ENCODE measurements around the gene HMGN4. TPM values are rescaled to one million over a fixed set of nuclear protein-coding genes. Genes with fewer than 3 reads are reported as not detected.
"Not testable (repeated sequence)": the region's sequence is repeated elsewhere in the genome, so short reads cannot be mapped to it uniquely, and the experiment has no call there.

Gene HMGN4
- total RNA-seq, 2 experiments from 2014 or later: 22.7 to 24.8 TPM

DNA sequence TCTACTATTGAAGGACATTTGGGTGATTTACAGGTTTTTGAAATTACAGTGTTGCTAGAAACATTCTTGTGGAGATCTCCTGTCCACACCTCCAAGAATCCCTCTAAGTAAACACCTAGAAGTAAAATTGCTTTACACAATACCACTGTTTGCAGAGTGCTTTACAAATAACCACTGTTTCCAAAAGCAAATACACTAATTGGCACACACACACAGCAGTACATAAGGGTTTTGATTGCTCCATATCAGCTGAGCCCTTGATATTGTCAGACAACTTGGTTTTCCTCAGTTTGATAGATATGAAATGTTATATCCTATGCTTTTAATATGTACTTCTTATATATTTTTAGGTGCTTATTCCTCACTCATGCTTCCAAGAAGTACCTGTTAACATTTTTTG is 6.3 kb downstream of the HMGN4 start:
- Histone ChIP-seq H3K27me3 (ENCODE audit: control insufficient read depth in 1 of 2, insufficient read depth in 2 of 2, low read length in 2 of 2) (no peaks in the 10 kb centered on the region), H3K4me1 (ENCODE audit: insufficient read depth, low read length) (peaks cover 19% of the 10 kb centered on the region), H3K27ac (ENCODE audit: low read depth in 1 of 2, low read length in 2 of 2) (no peak overlapping the region), H3K4me3 (ENCODE audit: low read length) (no peak overlapping the region), H3K36me3 (ENCODE audit: insufficient read depth, low read length) (peaks cover 29% of the 10 kb centered on the region), H3K9me3 (ENCODE audit: control insufficient read depth in 1 of 2, insufficient read depth in 1 of 2, low read length in 2 of 2) (no peaks in the 10 kb centered on the region)
- ChIA-PET POLR2A (interaction anchor here (1.2 kb wide), 1 partner anchor 10 kb away, joined by 3 read pairs; no protein-coding TSS in a partner anchor), CTCF (interaction anchor here (1.0 kb wide), 1 partner anchor 11 kb away, joined by 4 read pairs; no protein-coding TSS in a partner anchor)
- H3K4me3 Mint-ChIP-seq: no peak overlapping the region
- intact Hi-C loops (cut with DNase I, micrococcal nuclease): loop anchor here in 1 of 2 experiments (2.0 kb wide), 1 partner anchor 204 kb away; no protein-coding TSS in a partner anchor
- DNase-seq (no peak), ATAC-seq (ENCODE audit: poor library complexity) (no peak)
- H3K27me3 Mint-ChIP-seq: no peaks in the 10 kb centered on the region
- H3K4me1 Mint-ChIP-seq (ENCODE audit: low read depth): peaks cover 29% of the 10 kb centered on the region
- no peak overlapping the region for H3K27ac Mint-ChIP-seq
- H3K36me3 Mint-ChIP-seq (ENCODE audit: low read depth): peaks cover 52% of the 10 kb centered on the region
- TF ChIP-seq, protein P1, sequence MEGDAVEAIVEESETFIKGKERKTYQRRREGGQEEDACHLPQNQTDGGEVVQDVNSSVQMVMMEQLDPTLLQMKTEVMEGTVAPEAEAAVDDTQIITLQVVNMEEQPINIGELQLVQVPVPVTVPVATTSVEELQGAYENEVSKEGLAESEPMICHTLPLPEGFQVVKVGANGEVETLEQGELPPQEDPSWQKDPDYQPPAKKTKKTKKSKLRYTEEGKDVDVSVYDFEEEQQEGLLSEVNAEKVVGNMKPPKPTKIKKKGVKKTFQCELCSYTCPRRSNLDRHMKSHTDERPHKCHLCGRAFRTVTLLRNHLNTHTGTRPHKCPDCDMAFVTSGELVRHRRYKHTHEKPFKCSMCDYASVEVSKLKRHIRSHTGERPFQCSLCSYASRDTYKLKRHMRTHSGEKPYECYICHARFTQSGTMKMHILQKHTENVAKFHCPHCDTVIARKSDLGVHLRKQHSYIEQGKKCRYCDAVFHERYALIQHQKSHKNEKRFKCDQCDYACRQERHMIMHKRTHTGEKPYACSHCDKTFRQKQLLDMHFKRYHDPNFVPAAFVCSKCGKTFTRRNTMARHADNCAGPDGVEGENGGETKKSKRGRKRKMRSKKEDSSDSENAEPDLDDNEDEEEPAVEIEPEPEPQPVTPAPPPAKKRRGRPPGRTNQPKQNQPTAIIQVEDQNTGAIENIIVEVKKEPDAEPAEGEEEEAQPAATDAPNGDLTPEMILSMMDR (IDR thresholded peaks at IDR 0.05): no peak
- no peaks in the 10 kb centered on the region for H3K9me3 Mint-ChIP-seq

DNA sequence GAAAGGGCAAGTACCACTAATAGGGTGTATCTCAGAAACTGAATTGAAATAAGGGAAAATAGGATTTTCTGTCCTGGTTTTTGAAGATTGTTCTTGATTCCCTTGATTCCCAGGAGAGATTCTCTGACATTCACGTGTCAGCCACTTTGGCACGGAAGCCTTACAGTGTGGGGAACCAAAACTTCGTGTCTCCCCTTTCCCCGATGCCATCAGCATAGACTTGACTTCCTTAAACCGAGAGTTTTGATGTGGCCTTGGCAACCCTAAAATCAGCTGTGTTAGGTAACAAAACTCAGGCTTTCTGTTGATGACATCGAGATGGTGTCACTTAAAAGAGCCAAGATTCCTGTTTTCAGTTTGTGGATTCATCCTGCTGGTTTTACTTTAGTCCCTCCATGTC is 7.5 kb downstream of the HMGN4 start:
- Histone ChIP-seq H3K4me1 (ENCODE audit: insufficient read depth, low read length) (peaks cover 17% of the 10 kb centered on the region), H3K27me3 (ENCODE audit: control insufficient read depth in 1 of 2, insufficient read depth in 2 of 2, low read length in 2 of 2) (no peaks in the 10 kb centered on the region), H3K36me3 (ENCODE audit: insufficient read depth, low read length) (peaks cover 26% of the 10 kb centered on the region), H3K9me3 (ENCODE audit: control insufficient read depth in 1 of 2, insufficient read depth in 1 of 2, low read length in 2 of 2) (no peaks in the 10 kb centered on the region), H3K4me3 (ENCODE audit: low read length) (no peak overlapping the region), H3K27ac (ENCODE audit: low read depth in 1 of 2, low read length in 2 of 2) (no peak overlapping the region)
- H3K27me3 Mint-ChIP-seq: no peaks in the 10 kb centered on the region
- DNase-seq (peak in 2 of 14 experiments; percentile 36 to 46), ATAC-seq (ENCODE audit: poor library complexity) (no peak)
- intact Hi-C loops (cut with DNase I, micrococcal nuclease): loop anchor here in 1 of 2 experiments (2.0 kb wide), 1 partner anchor 205 kb away; no protein-coding TSS in a partner anchor
- ChIA-PET CTCF (no interaction called here), POLR2A (interaction anchor here (1.2 to 2.8 kb wide), 2 partner anchors 8 kb away, joined by 3 to 14 read pairs; partner anchors contain the start of gene HMGN4)
- no peak overlapping the region for H3K4me3 Mint-ChIP-seq
- peaks cover 50% of the 10 kb centered on the region for H3K36me3 Mint-ChIP-seq (ENCODE audit: low read depth)
- H3K4me1 Mint-ChIP-seq (ENCODE audit: low read depth): peaks cover 26% of the 10 kb centered on the region
- TF ChIP-seq, protein P1 (IDR thresholded peaks at IDR 0.05): no peak
- H3K9me3 Mint-ChIP-seq: no peaks in the 10 kb centered on the region
- no peak overlapping the region for H3K27ac Mint-ChIP-seq

DNA sequence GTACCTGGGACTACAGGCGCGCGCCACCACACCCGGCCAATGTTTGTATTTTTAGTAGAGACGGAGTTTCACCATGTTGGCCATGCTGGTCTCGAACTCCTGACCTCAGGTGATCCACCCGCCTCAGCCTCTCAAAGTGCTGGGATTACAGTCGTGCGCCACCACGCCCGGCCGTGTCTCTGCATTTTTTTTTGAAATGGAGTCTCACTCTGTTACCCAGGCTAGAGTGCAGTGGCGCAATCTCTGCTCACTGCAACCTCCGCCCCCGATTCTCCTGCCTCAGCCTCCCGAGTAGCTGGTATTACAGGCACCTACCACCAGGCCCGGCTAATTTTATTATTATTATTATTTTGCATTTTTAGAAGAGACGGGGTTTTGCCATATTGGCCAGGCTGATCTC is 9.2 kb downstream of the HMGN4 start:
- H3K36me3 Mint-ChIP-seq (ENCODE audit: low read depth): peaks cover 40% of the 10 kb centered on the region

More for the DNA sequence above, 9.2 kb downstream of the HMGN4 start:
- Histone ChIP-seq H3K4me1 (ENCODE audit: insufficient read depth, low read length) (peaks cover 15% of the 10 kb centered on the region), H3K36me3 (ENCODE audit: insufficient read depth, low read length) (peaks cover 24% of the 10 kb centered on the region)
- ChIA-PET CTCF (interaction anchor here (0.8 to 2.4 kb wide), 2 partner anchors 48 to 206 kb away, joined by 3 to 10 read pairs; no protein-coding TSS in a partner anchor), POLR2A (interaction anchor here (0.9 to 2.8 kb wide), 2 partner anchors 10 to 73 kb away, joined by 4 to 14 read pairs; partner anchors contain the start of gene HMGN4)
- H3K27ac Mint-ChIP-seq; H3K4me3 ChIP-seq (ENCODE audit: low read length); DNase-seq; H3K9me3 ChIP-seq (ENCODE audit: control insufficient read depth in 1 of 2, insufficient read depth in 1 of 2, low read length in 2 of 2); intact Hi-C loops (cut with DNase I, micrococcal nuclease); H3K9me3 Mint-ChIP-seq; H3K27ac ChIP-seq (ENCODE audit: low read depth in 1 of 2, low read length in 2 of 2); H3K4me3 Mint-ChIP-seq; H3K27me3 ChIP-seq (ENCODE audit: control insufficient read depth in 1 of 2, insufficient read depth in 2 of 2, low read length in 2 of 2); ATAC-seq (ENCODE audit: poor library complexity); H3K27me3 Mint-ChIP-seq: not testable (repeated sequence)
- peaks cover 18% of the 10 kb centered on the region for H3K4me1 Mint-ChIP-seq (ENCODE audit: low read depth)
